ENCODE measurements around the gene BMP5. TPM values are rescaled to one million over a fixed set of nuclear protein-coding genes. Genes with fewer than 3 reads are reported as not detected.

BMP5 gene
- total RNA-seq, 1 experiment from 2014 or later: not detected

GRCh38 chr6:55777469-55777868 lies 97.9 kb downstream of the BMP5 start:
- Mint-ChIP-seq H3K36me3 (ENCODE audit: insufficient read depth, unreplicated experiment) (no peaks in the 10 kb centered on the region), H3K4me1 (ENCODE audit: low read depth, unreplicated experiment) (no peaks in the 10 kb centered on the region), H3K4me3 (ENCODE audit: low read depth, unreplicated experiment) (no peak overlapping the region), H3K27me3 (ENCODE audit: unreplicated experiment) (peaks cover 12% of the 10 kb centered on the region), H3K9me3 (ENCODE audit: low read depth, unreplicated experiment) (peaks cover 2% of the 10 kb centered on the region), H3K27ac (ENCODE audit: unreplicated experiment) (no peak overlapping the region)
- BruUV-seq (replicated peaks): no TSS peak
- no peak for TF ChIP-seq CTCF (IDR thresholded peaks at IDR 0.05; ENCODE audit: unreplicated experiment)
- CTCF ChIA-PET: no interaction called here
- intact Hi-C loops (cut with micrococcal nuclease; ENCODE audit: unreplicated experiment): no loop called here
- DNase-seq: no peak

GRCh38 chr6:55776113-55776512 lies 99.3 kb downstream of the BMP5 start:
- CTCF ChIA-PET: no interaction called here
- Mint-ChIP-seq H3K36me3 (ENCODE audit: insufficient read depth, unreplicated experiment) (no peaks in the 10 kb centered on the region), H3K27me3 (ENCODE audit: unreplicated experiment) (peaks cover 12% of the 10 kb centered on the region), H3K27ac (ENCODE audit: unreplicated experiment) (no peak overlapping the region), H3K4me1 (ENCODE audit: low read depth, unreplicated experiment) (no peaks in the 10 kb centered on the region), H3K9me3 (ENCODE audit: low read depth, unreplicated experiment) (peaks cover 2% of the 10 kb centered on the region), H3K4me3 (ENCODE audit: low read depth, unreplicated experiment) (no peak overlapping the region)
- no peak for TF ChIP-seq CTCF (IDR thresholded peaks at IDR 0.05; ENCODE audit: unreplicated experiment)
- BruUV-seq (replicated peaks): no TSS peak
- intact Hi-C loops (cut with micrococcal nuclease; ENCODE audit: unreplicated experiment): no loop called here
- DNase-seq: no peak

- H3K27ac Mint-ChIP-seq (ENCODE audit: unreplicated experiment): no peak overlapping the region
- no peaks in the 10 kb centered on the region for H3K4me1 Mint-ChIP-seq (ENCODE audit: low read depth, unreplicated experiment)
- CTCF ChIA-PET: no interaction called here
- intact Hi-C loops (cut with micrococcal nuclease; ENCODE audit: unreplicated experiment): loop anchor here (2.0 kb wide), 1 partner anchor 44 kb away; no protein-coding TSS in a partner anchor
- no peak for TF ChIP-seq CTCF (IDR thresholded peaks at IDR 0.05; ENCODE audit: unreplicated experiment)
- no peaks in the 10 kb centered on the region for H3K36me3 Mint-ChIP-seq (ENCODE audit: insufficient read depth, unreplicated experiment)
- H3K27me3 Mint-ChIP-seq (ENCODE audit: unreplicated experiment): peaks cover 12% of the 10 kb centered on the region
- BruUV-seq (replicated peaks): no TSS peak
- DNase-seq: no peak
- no peak overlapping the region for H3K4me3 Mint-ChIP-seq (ENCODE audit: low read depth, unreplicated experiment)
- H3K9me3 Mint-ChIP-seq (ENCODE audit: low read depth, unreplicated experiment): peaks cover 2% of the 10 kb centered on the region
Observed at GRCh38 chr6:55775029-55775318, 100.4 kb downstream of the BMP5 start.

- Mint-ChIP-seq H3K27ac (ENCODE audit: unreplicated experiment) (no peak overlapping the region), H3K4me1 (ENCODE audit: low read depth, unreplicated experiment) (no peaks in the 10 kb centered on the region), H3K4me3 (ENCODE audit: low read depth, unreplicated experiment) (no peak overlapping the region), H3K36me3 (ENCODE audit: insufficient read depth, unreplicated experiment) (no peaks in the 10 kb centered on the region), H3K9me3 (ENCODE audit: low read depth, unreplicated experiment) (peaks cover 2% of the 10 kb centered on the region), H3K27me3 (ENCODE audit: unreplicated experiment) (peaks cover 12% of the 10 kb centered on the region)
- TF ChIP-seq CTCF (IDR thresholded peaks at IDR 0.05; ENCODE audit: unreplicated experiment): no peak
- CTCF ChIA-PET: no interaction called here
- BruUV-seq (replicated peaks): no TSS peak
- no peak for DNase-seq
- intact Hi-C loops (cut with micrococcal nuclease; ENCODE audit: unreplicated experiment): loop anchor here (2.0 kb wide), 1 partner anchor 44 kb away; no protein-coding TSS in a partner anchor
Observed at GRCh38 chr6:55774286-55775028, 100.9 kb downstream of the BMP5 start.

Measured in Calu3 (cell line).